OCI-LY7 (cell line): ENCODE measurements around the gene CRYBA4. TPM values are rescaled to one million over a fixed set of nuclear protein-coding genes. Genes with fewer than 3 reads are reported as not detected.
A peak's percentile ranks its signal among the peaks of the same experiment; 100 is the strongest.

Experiments
- BruUV-seq: library from RNA; stranded (reverse); fragments of 400-500 nt; replicated peaks from 2 replicates; lab custom pipeline; 2021; lab: Mats Ljungman, UMichigan
- CTCF ChIA-PET: fragments of 300-600 bp; sonication (Branson Sonifier 250); formaldehyde crosslinking; loops from one replicate; lab custom pipeline; 2022; ENCODE audit warnings: antibody characterized with exemption; ENCODE audit not compliant: unreplicated experiment; lab: Charles Lee
- POLR2A ChIA-PET: fragments of 300-600 bp; sonication (Branson Sonifier 250); formaldehyde crosslinking; loops from one replicate; lab custom pipeline; 2022; ENCODE audit warnings: antibody characterized with exemption; lab: Charles Lee
- DNase-seq: peaks from one replicate; pipeline ENCODE4 v3.0.0-alpha.2; 2015; ENCODE audit warnings: low spot score
- H2AFZ ChIP-seq: fragments of 200-600 bp; sonication (generic), shearing (Covaris generic); 2 replicates; pipeline ENCODE4 v1.6.1; 2014; ENCODE audit warnings: mild to moderate bottlenecking, antibody characterized with exemption, low read length, moderate library complexity
- H3K27ac ChIP-seq: fragments of 200-600 bp; sonication (generic); 2 replicates; pipeline ENCODE4 v1.5.1; 2014; ENCODE audit warnings: mixed run types, low read depth, mild to moderate bottlenecking, moderate library complexity, low read length, inconsistent platforms; ENCODE audit not compliant: poor library complexity, severe bottlenecking
- H3K36me3 ChIP-seq: fragments of 200-600 bp; sonication (generic); 2 replicates; pipeline ENCODE4 v1.6.1; 2014; ENCODE audit warnings: mild to moderate bottlenecking, antibody characterized with exemption, low read length, moderate library complexity, mixed read lengths; ENCODE audit not compliant: insufficient read depth
- H3K4me1 ChIP-seq: fragments of 200-600 bp; sonication (generic); 2 replicates; pipeline ENCODE4 v1.5.1; 2014; ENCODE audit warnings: mild to moderate bottlenecking, low read length; ENCODE audit not compliant: insufficient read depth, poor library complexity, severe bottlenecking
- H3K4me2 ChIP-seq: fragments of 200-600 bp; sonication (generic); 2 replicates; pipeline ENCODE4 v1.6.1; 2014; ENCODE audit warnings: mild to moderate bottlenecking, low read length
- H3K4me3 ChIP-seq: fragments of 200-600 bp; sonication (generic); 2 replicates; pipeline ENCODE4 v1.5.1; 2014; ENCODE audit warnings: mild to moderate bottlenecking, low read depth, low read length; ENCODE audit not compliant: poor library complexity, severe bottlenecking
- H3K79me2 ChIP-seq: fragments of 200-600 bp; sonication (generic); 2 replicates; pipeline ENCODE4 v1.6.1; 2016; ENCODE audit warnings: low read depth, mild to moderate bottlenecking, low read length, moderate library complexity, mixed read lengths; ENCODE audit not compliant: insufficient read depth
- H3K9me2 ChIP-seq: fragments of 200-600 bp; sonication (generic); 2 replicates; pipeline ENCODE4 v1.6.1; 2016; ENCODE audit warnings: mild to moderate bottlenecking, low read length, mixed read lengths; ENCODE audit not compliant: insufficient read depth
- H3K9me3 ChIP-seq: fragments of 200-600 bp; sonication (generic); 2 replicates; pipeline ENCODE4 v1.6.1; 2014; ENCODE audit warnings: mild to moderate bottlenecking, mixed run types, low read length, mixed read lengths
- H4K20me1 ChIP-seq: fragments of 200-600 bp; sonication (generic); 2 replicates; pipeline ENCODE4 v1.6.1; 2014; ENCODE audit warnings: mild to moderate bottlenecking, antibody characterized with exemption, low read length, moderate library complexity, mixed read lengths; ENCODE audit not compliant: insufficient read depth
- EZH2phosphoT487 ChIP-seq: fragments of 200-600 bp; sonication (generic); IDR thresholded peaks from 2 replicates; pipeline ENCODE4 v1.6.1; 2018; ENCODE audit warnings: low read depth, borderline replicate concordance, mild to moderate bottlenecking, mixed run types, antibody characterized with exemption, low read length, moderate library complexity, mixed read lengths
- intact Hi-C: fragments of 100-400 bp; cut with micrococcal nuclease; formaldehyde crosslinking; loops from one replicate; pipeline ENCODE4 v1.10.0; 2022; ENCODE audit not compliant: unreplicated experiment
- total RNA-seq, 2 experiments: library from RNA; depleted of rRNA in 1 of 2; stranded (reverse); fragments of >200 nt in 1 of 2; shearing (Covaris generic) in 1 of 2; gene quantifications; 2 replicates each; pipeline ENCODE4 v1.2.3, GENCODE V29; 2014 to 2022
- TF ChIP-seq, protein P1 (sequence below): fragments of 200-600 bp; sonication (generic); conservative IDR thresholded peaks from 2 replicates; pipeline ENCODE4 v1.5.1; 2014; ENCODE audit warnings: mild to moderate bottlenecking, antibody characterized with exemption, low read length, moderate library complexity, mixed read lengths

CRYBA4 gene
- total RNA-seq, 2 experiments from 2014 or later, result not detected

DNA sequence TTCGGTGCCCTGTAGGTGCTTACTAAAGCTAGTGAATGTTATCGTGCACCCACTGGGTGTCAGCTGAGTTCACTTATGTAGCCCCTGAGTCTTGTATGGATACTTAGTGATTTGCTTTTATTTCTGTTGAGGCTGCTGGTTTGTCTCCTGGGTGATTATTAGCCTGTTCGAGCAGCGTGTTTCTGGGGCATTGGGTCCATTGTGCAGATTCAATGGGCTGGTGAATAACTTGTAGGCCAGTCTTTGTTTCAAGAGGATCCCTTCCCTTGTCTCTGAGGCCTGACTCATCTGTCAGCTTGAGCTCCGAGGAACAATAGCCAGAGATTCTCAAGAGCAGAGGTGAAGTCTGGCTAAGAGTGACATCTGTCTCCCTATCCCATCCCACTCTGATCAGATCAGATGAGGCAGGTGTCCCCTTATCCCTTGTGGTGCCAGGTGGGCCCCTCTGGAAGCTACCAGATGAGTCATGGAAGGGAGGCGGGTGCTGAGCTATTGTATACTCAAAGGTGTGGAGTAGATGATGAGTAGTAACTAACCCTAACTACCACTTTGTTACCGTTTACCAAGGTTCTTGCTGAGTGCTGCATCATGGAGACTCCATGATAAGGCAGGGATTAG is 39.3 kb downstream of the CRYBA4 start:
- no peaks in the 10 kb centered on the region for H4K20me1 ChIP-seq
- TF ChIP-seq, protein P1, sequence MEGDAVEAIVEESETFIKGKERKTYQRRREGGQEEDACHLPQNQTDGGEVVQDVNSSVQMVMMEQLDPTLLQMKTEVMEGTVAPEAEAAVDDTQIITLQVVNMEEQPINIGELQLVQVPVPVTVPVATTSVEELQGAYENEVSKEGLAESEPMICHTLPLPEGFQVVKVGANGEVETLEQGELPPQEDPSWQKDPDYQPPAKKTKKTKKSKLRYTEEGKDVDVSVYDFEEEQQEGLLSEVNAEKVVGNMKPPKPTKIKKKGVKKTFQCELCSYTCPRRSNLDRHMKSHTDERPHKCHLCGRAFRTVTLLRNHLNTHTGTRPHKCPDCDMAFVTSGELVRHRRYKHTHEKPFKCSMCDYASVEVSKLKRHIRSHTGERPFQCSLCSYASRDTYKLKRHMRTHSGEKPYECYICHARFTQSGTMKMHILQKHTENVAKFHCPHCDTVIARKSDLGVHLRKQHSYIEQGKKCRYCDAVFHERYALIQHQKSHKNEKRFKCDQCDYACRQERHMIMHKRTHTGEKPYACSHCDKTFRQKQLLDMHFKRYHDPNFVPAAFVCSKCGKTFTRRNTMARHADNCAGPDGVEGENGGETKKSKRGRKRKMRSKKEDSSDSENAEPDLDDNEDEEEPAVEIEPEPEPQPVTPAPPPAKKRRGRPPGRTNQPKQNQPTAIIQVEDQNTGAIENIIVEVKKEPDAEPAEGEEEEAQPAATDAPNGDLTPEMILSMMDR, result no peak; the same call in 1 of the 2 replicates
- TF ChIP-seq EZH2phosphoT487, result no peak
- ChIA-PET CTCF (interaction anchor here (1.0 kb wide), 3 partner anchors 12 to 158 kb away, joined by 3 read pairs; no protein-coding TSS in a partner anchor), POLR2A (interaction anchor here (0.6 to 5.1 kb wide), 4 partner anchors 12 to 1097 kb away, joined by 3 to 61 read pairs (median 8); no protein-coding TSS in a partner anchor)
- peak overlapping the region; percentile 53 for H3K4me2 ChIP-seq
- no peaks in the 10 kb centered on the region for H3K9me3 ChIP-seq
- no TSS peak for BruUV-seq
- DNase-seq, result peak; percentile 51
- H3K4me3 ChIP-seq, result peak overlapping the region; percentile 16
- no peaks in the 10 kb centered on the region; the same call in 1 of the 2 replicates for H3K79me2 ChIP-seq
- intact Hi-C loops, result no loop called here
- H3K27ac ChIP-seq, result peak overlapping the region; percentile 58
- H2AFZ ChIP-seq, result peak overlapping the region; percentile 53; the same call in 1 of the 2 replicates
- peaks cover 93% of the 10 kb centered on the region for H3K4me1 ChIP-seq
- no peaks in the 10 kb centered on the region for H3K9me2 ChIP-seq
- H3K36me3 ChIP-seq, result no peaks in the 10 kb centered on the region

DNA sequence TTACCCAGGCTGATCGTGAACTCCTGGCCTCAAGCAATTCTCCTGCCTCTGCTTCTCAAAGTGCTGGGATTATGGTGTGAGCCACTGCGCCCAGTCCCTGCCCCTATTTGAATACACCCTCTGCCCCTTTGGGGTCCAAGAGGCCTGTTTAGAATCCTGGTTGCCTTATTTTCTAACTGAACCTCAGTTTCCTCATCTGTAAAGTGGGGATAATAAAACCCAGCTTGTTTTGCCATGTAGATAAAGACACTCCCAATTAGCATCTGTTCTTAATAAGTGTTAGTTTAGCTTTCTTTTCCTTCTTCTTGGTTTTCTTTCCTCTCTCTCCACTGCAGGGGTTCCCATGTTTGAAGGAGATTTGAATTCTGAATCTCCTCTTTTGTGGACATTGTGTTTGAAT is 40.4 kb downstream of the CRYBA4 start:
- H3K4me3 ChIP-seq, result no peak overlapping the region
- POLR2A ChIA-PET, result interaction anchor here (2.3 to 5.1 kb wide), 2 partner anchors 10 to 181 kb away, joined by 10 to 61 read pairs; no protein-coding TSS in a partner anchor
- no peaks in the 10 kb centered on the region for H3K9me3 ChIP-seq
- no peak overlapping the region for H2AFZ ChIP-seq
- intact Hi-C loops, result no loop called here
- peak overlapping the region; percentile 88 for H3K4me2 ChIP-seq
- H3K4me1 ChIP-seq, result peaks cover 96% of the 10 kb centered on the region
- H3K36me3 ChIP-seq, result no peaks in the 10 kb centered on the region
- BruUV-seq, result no TSS peak
- DNase-seq, result no peak
- H3K27ac ChIP-seq, result peak overlapping the region; percentile 95
- H3K79me2 ChIP-seq, result no peaks in the 10 kb centered on the region; the same call in 1 of the 2 replicates
- H4K20me1 ChIP-seq, result no peaks in the 10 kb centered on the region
- H3K9me2 ChIP-seq, result no peaks in the 10 kb centered on the region
- no peak for TF ChIP-seq EZH2phosphoT487
- TF ChIP-seq, protein P1, result no peak
- CTCF ChIA-PET, result interaction anchor here (1.0 kb wide), 1 partner anchor 12 kb away, joined by 3 read pairs; no protein-coding TSS in a partner anchor
